H1 (cell line): Measurements from ENCODE around the gene SHLD1.

Source experiments
- BACH1 ChIP-seq: IDR thresholded peaks from 2 replicates; pipeline ENCODE4 v1.6.1; 2012; ENCODE audit warnings: low read length, improper control_type of control experiment
- CEBPB ChIP-seq: IDR thresholded peaks from 2 replicates; pipeline ENCODE4 v1.6.1; 2012; ENCODE audit warnings: low read depth, low read length
- CTCF ChIP-seq, 3 experiments: IDR thresholded peaks; 1 replicate in 2 of 3; 2 replicates in 1 of 3; pipeline versions ENCODE4 v1.5.1 to v1.6.1; 2011; ENCODE audit warnings: low read length in 3 of 3, mild to moderate bottlenecking in 3 of 3, inconsistent platforms in 2 of 3, low read depth in 1 of 3, moderate library complexity in 1 of 3; ENCODE audit not compliant: insufficient read depth in 1 of 3; ENCODE audit errors: control extremely low read depth in 1 of 3
- EGR1 ChIP-seq: IDR thresholded peaks from 2 replicates; pipeline ENCODE4 v1.6.1; 2011; ENCODE audit warnings: low read depth, low read length, borderline replicate concordance
- EZH2 ChIP-seq: fragments of 200-600 bp; sonication (generic); IDR thresholded peaks from 2 replicates; pipeline ENCODE4 v1.7.1; 2012; ENCODE audit warnings: low read depth, mild to moderate bottlenecking, moderate library complexity, low read length, inconsistent platforms; ENCODE audit not compliant: severe bottlenecking
- NANOG ChIP-seq: IDR thresholded peaks from 2 replicates; pipeline ENCODE4 v1.6.1; 2011; ENCODE audit warnings: low read length, low read depth, mild to moderate bottlenecking, inconsistent platforms; ENCODE audit not compliant: insufficient read depth, poor library complexity, severe bottlenecking
- POLR2A ChIP-seq, 2 experiments: IDR thresholded peaks; 1 replicate in 1 of 2; 2 replicates in 1 of 2; pipeline ENCODE4 v1.6.1; 2011; ENCODE audit warnings: low read depth in 2 of 2, low read length in 2 of 2, mild to moderate bottlenecking in 2 of 2; ENCODE audit errors: control extremely low read depth in 1 of 2
- RFX5 ChIP-seq: IDR thresholded peaks from 2 replicates; pipeline ENCODE4 v1.6.1; 2011; ENCODE audit warnings: low read depth, low read length, improper control_type of control experiment, borderline replicate concordance
- SUZ12 ChIP-seq: fragments of 200-600 bp; sonication (generic); IDR thresholded peaks from 2 replicates; pipeline ENCODE4 v1.6.1; 2012; ENCODE audit warnings: mild to moderate bottlenecking, inconsistent platforms, low read length, moderate library complexity, mixed read lengths
- TBP ChIP-seq: IDR thresholded peaks from 2 replicates; pipeline ENCODE4 v1.6.1; 2011; ENCODE audit warnings: low read depth, low read length, improper control_type of control experiment
- USF2 ChIP-seq: IDR thresholded peaks from 2 replicates; pipeline ENCODE4 v1.6.1; 2011; ENCODE audit warnings: low read length, improper control_type of control experiment
- ZNF274 ChIP-seq: IDR thresholded peaks from 2 replicates; pipeline ENCODE4 v1.7.0; 2012; ENCODE audit warnings: low read length, borderline replicate concordance; ENCODE audit errors: extremely low read depth

- TF ChIP-seq TBP, result no peak
- no peak for TF ChIP-seq EZH2
- TF ChIP-seq EGR1, result no peak
- no peak for TF ChIP-seq RFX5
- TF ChIP-seq BACH1, result no peak
- no peak for TF ChIP-seq CEBPB
- no peak for TF ChIP-seq POLR2A (IDR thresholded peaks at IDR 0.05; ENCODE audit: control extremely low read depth in 1 of 2, low read depth in 2 of 2, low read length in 2 of 2)
- TF ChIP-seq SUZ12, result no peak
- TF ChIP-seq NANOG, result no peak
- no peak for TF ChIP-seq ZNF274
- TF ChIP-seq USF2, result no peak
- no peak for TF ChIP-seq CTCF (IDR thresholded peaks at IDR 0.05; ENCODE audit: control extremely low read depth in 1 of 3, insufficient read depth in 1 of 3, low read depth in 1 of 3, low read length in 3 of 3)
Observed at GRCh38 chr20:5882166-5882565, 132.0 kb downstream of the SHLD1 start.
